ENCODE measurements around the gene MAGEA3.
A peak's percentile ranks its signal among the peaks of the same experiment; 100 is the strongest.
"Not testable (repeated sequence)": the region's sequence is repeated elsewhere in the genome, so short reads cannot be mapped to it uniquely, and the experiment has no call there.

MAGEA3 gene

DNA sequence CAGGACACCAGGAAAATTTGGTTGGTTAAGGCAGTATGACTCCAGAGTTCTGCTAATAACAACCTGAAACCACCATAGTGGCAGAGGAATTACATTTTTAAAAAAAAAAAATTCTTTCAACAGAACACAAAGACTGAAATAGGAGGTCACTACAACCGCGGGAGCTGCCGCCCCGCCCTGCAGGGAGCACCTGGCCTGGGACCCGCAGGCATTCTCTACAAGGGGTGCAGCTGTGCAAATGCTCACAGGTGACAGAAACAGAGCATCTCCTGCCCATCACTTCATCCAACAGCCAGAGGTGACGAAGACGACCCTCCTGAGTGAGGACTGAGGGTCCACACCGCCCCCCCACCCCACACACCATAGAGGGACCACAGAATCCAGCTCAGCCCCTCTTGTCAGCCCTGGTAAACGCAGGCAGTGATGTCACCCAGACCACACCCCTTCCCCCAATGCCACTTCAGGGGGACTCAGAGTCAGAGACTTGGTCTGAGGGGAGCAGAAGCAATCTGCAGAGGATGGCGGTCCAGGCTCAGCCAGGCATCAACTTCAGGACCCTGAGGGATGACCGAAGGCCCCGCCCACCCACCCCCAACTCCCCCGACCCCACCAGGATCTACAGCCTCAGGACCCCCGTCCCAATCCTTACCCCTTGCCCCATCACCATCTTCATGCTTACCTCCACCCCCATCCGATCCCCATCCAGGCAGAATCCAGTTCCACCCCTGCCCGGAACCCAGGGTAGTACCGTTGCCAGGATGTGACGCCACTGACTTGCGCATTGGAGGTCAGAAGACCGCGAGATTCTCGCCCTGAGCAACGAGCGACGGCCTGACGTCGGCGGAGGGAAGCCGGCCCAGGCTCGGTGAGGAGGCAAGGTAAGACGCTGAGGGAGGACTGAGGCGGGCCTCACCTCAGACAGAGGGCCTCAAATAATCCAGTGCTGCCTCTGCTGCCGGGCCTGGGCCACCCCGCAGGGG, at the start of gene MAGEA3:
MAGEA3 (plus strand) TSS at position 843 of the 980 bp plus-strand sequence. CDS start 2,039 bp downstream, outside the sequence.
- H3K27me3 Mint-ChIP-seq; ATAC-seq (ENCODE audit: low read depth); H3K9me3 Mint-ChIP-seq; H3K4me3 Mint-ChIP-seq; H3K36me3 Mint-ChIP-seq; H3K4me1 Mint-ChIP-seq; H3K27ac Mint-ChIP-seq; DNase-seq (ENCODE audit: low spot score in 2 of 2): not testable (repeated sequence)

- Mint-ChIP-seq H3K4me1 (no peaks in the 10 kb centered on the region), H3K9me3 (no peaks in the 10 kb centered on the region), H3K27me3 (peaks cover 16% of the 10 kb centered on the region), H3K36me3 (no peaks in the 10 kb centered on the region), H3K4me3 (no peak overlapping the region), H3K27ac (no peak overlapping the region)
- no peak for DNase-seq (ENCODE audit: low spot score in 2 of 2)
- no peak for ATAC-seq (ENCODE audit: low read depth)
Observed at GRCh38 chrX:152652060-152652459, 46.5 kb upstream of the MAGEA3 start.

DNA sequence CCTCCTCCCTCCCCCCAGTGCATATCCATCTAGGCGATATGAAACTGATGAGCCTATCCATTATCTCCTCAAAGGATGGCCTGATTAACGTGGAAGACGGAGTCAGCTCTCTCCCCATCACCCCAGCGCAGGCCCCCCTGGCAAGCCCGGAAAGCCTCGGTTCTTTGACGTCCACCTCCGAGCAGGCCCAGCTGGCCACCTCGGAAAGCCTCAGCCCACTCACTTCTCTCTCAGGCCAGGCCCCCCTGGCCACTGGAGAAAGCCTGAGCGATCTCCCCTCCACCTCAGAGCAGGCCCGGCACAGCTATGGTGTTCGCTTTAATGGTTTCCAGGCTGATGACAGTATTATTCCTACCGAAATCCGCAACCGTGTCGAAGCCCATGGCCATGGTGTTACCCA, 46.1 kb upstream of the MAGEA3 start:
- Mint-ChIP-seq H3K4me3 (no peak overlapping the region), H3K27ac (no peak overlapping the region), H3K9me3 (no peaks in the 10 kb centered on the region), H3K36me3 (no peaks in the 10 kb centered on the region), H3K27me3 (peaks cover 16% of the 10 kb centered on the region), H3K4me1 (no peaks in the 10 kb centered on the region)
- DNase-seq (ENCODE audit: low spot score in 2 of 2), result no peak
- no peak for ATAC-seq (ENCODE audit: low read depth)

GRCh38 chrX:152656087-152656486, 42.5 kb upstream of the MAGEA3 start:
- DNase-seq (ENCODE audit: low spot score in 2 of 2) (no peak), ATAC-seq (ENCODE audit: low read depth) (no peak)
- peaks cover 6% of the 10 kb centered on the region for H3K27me3 Mint-ChIP-seq
- no peaks in the 10 kb centered on the region for H3K36me3 Mint-ChIP-seq
- no peak overlapping the region for H3K27ac Mint-ChIP-seq
- no peak overlapping the region for H3K4me3 Mint-ChIP-seq
- H3K9me3 Mint-ChIP-seq, result no peaks in the 10 kb centered on the region
- no peaks in the 10 kb centered on the region for H3K4me1 Mint-ChIP-seq

- Mint-ChIP-seq H3K27me3 (peaks cover 6% of the 10 kb centered on the region), H3K36me3 (no peaks in the 10 kb centered on the region), H3K4me1 (no peaks in the 10 kb centered on the region), H3K27ac (no peak overlapping the region), H3K4me3 (no peak overlapping the region), H3K9me3 (no peaks in the 10 kb centered on the region)
- DNase-seq (ENCODE audit: low spot score in 2 of 2), result no peak
- ATAC-seq (ENCODE audit: low read depth), result no peak
Observed at GRCh38 chrX:152656890-152657289, 41.7 kb upstream of the MAGEA3 start.

DNA sequence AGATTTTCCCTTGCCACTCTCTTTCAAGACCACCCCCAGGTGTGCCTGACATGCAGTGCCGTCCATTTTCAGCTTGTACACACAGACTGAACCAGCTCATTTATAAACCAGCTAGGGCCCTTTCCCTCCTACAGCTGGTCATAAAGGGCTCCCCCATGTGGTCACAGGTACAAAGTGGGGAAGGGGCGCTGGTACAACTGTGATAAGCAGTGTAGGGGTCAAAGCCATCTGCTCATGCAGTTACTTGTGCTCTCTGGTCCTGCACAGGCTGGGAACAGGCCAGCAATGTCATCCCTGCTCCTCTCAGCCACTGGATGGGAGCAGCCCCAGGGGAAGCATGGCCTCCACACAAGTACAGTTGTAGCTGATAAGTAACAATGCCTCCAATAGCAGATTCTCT, 40.3 kb upstream of the MAGEA3 start:
- no peaks in the 10 kb centered on the region for H3K9me3 Mint-ChIP-seq
- ATAC-seq (ENCODE audit: low read depth), result no peak
- H3K4me1 Mint-ChIP-seq, result no peaks in the 10 kb centered on the region
- H3K36me3 Mint-ChIP-seq, result no peaks in the 10 kb centered on the region
- DNase-seq (ENCODE audit: low spot score in 2 of 2), result no peak
- H3K27ac Mint-ChIP-seq, result no peak overlapping the region
- H3K4me3 Mint-ChIP-seq, result no peak overlapping the region
- H3K27me3 Mint-ChIP-seq, result peaks cover 6% of the 10 kb centered on the region

DNA sequence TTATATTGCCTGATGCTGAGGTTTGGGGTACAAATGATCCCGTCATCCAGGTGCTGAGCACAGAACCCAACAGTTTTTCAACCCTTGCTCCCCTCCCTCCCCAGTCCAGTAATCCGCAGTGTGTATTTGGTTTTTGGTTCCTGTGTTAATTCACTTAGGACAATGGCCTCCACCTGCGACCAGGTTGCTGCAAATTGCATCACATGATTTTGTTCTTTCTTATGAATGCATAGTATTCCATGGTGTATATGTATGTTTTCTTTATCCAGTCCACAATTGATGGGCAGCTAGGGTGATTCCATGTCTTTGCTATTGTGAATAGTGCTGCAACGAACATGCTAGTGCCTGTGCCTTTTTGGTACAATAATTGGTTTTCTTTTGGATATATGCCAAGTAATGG, 35.5 kb upstream of the MAGEA3 start:
- no peak for ATAC-seq (ENCODE audit: low read depth)
- Mint-ChIP-seq H3K4me3 (no peak overlapping the region), H3K9me3 (peaks cover 5% of the 10 kb centered on the region), H3K27ac (no peak overlapping the region), H3K27me3 (peaks cover 3% of the 10 kb centered on the region), H3K4me1 (peaks cover 2% of the 10 kb centered on the region), H3K36me3 (no peaks in the 10 kb centered on the region)
- no peak for DNase-seq (ENCODE audit: low spot score in 2 of 2)

DNA sequence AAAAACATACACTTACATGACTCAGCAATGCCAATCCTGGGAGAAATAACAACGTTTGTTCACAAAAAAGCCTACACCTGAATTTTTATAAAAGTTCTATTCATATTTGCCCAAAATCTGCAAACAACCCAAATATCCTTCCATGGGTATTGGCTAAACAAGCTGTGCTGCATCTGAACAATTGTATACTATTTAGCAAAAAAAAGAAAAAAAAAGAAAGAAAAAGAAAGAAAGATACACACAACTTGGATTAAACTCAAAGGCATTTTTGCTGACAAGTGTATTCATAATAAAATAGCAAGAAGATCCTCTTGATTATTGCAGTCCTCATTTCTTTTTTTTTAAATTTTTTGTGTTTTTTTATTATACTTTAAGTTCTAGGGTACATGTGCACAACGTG, 24.5 kb upstream of the MAGEA3 start:
- H3K4me1 Mint-ChIP-seq, result no peaks in the 10 kb centered on the region
- no peaks in the 10 kb centered on the region for H3K36me3 Mint-ChIP-seq
- H3K27me3 Mint-ChIP-seq, result no peaks in the 10 kb centered on the region
- no peak overlapping the region for H3K4me3 Mint-ChIP-seq
- H3K9me3 Mint-ChIP-seq, result no peaks in the 10 kb centered on the region
- no peak for ATAC-seq (ENCODE audit: low read depth)
- no peak overlapping the region for H3K27ac Mint-ChIP-seq
- DNase-seq (ENCODE audit: low spot score in 2 of 2), result no peak

DNA sequence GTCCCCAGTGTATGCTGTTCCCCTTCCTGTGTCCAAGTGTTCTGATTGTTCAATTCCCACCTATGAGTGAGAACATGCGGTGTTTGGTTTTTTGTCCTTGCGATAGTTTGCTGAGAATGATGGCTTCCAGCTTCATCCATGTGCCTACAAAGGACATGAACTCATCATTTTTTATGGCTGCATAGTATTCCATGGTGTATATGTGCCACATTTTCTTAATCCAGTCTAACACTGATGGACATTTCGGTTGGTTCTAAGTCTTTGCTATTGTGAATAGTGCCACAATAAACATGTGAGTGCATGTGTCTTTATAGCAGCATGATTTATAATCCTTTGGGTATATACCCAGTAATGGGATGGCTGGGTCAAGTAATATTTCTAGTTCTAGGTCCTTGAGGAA, 23.9 kb upstream of the MAGEA3 start:
- H3K9me3 Mint-ChIP-seq; H3K4me1 Mint-ChIP-seq; H3K4me3 Mint-ChIP-seq; DNase-seq (ENCODE audit: low spot score in 2 of 2); H3K27me3 Mint-ChIP-seq; H3K27ac Mint-ChIP-seq; ATAC-seq (ENCODE audit: low read depth); H3K36me3 Mint-ChIP-seq: not testable (repeated sequence)

GRCh38 chrX:152681012-152681411, 17.6 kb upstream of the MAGEA3 start:
- not testable (repeated sequence) for ATAC-seq (ENCODE audit: low read depth); H3K36me3 Mint-ChIP-seq; H3K27ac Mint-ChIP-seq; H3K9me3 Mint-ChIP-seq; DNase-seq (ENCODE audit: low spot score in 2 of 2); H3K27me3 Mint-ChIP-seq; H3K4me3 Mint-ChIP-seq; H3K4me1 Mint-ChIP-seq

- H3K4me1 Mint-ChIP-seq; ATAC-seq (ENCODE audit: low read depth); H3K36me3 Mint-ChIP-seq; H3K9me3 Mint-ChIP-seq; H3K27ac Mint-ChIP-seq; H3K4me3 Mint-ChIP-seq; H3K27me3 Mint-ChIP-seq: not testable (repeated sequence)
- DNase-seq (ENCODE audit: low spot score in 2 of 2), result peak in 1 of 2 donors; percentile 8
Observed at GRCh38 chrX:152700390-152700789, 1.8 kb downstream of the MAGEA3 start.

DNA sequence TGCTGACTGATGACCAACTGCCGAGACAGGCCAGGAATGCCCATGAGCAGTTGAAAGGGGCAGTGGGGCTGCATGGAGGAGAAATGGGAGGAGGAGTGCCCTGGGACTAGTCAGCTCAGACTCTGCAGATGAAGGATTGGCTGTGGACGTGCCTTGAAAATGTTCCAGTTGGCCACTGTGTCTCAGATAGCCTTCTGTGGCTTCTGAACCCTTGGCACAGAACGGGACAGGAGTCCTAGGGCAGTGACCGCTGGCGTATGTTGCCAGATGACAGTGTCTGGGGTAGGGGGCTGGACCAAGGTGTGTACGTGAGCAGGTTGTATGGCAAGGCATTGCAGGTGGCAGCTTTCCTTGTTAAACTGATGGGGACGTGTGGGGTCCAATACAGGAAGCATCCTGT, 7.9 kb downstream of the MAGEA3 start:
- H3K27ac Mint-ChIP-seq; H3K9me3 Mint-ChIP-seq; H3K27me3 Mint-ChIP-seq; ATAC-seq (ENCODE audit: low read depth); H3K4me3 Mint-ChIP-seq; H3K4me1 Mint-ChIP-seq; DNase-seq (ENCODE audit: low spot score in 2 of 2); H3K36me3 Mint-ChIP-seq: not testable (repeated sequence)

DNA sequence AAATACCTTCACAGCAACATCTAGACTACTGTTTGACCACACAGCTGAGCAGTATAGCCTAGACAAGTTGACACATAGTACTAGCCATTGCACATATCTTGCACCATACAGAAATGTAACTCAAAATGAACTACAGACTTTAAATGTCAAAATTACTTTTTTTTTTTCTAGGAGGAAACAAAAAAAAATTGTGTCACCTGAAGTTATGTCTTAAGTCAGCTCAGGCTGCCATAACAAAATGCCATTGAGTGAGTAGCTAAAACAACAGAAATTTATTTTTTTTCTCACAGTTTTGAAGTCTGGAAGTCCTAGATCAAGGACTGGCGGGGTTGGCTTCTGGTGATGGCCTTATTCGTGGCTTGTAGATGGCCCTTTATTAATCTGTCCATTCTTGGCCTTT, 10.6 kb downstream of the MAGEA3 start, which contains the start of gene CSAG2:
CSAG2 (minus strand) TSS at position 101 of the 400 bp plus-strand sequence. CDS start 161 bp downstream, outside the sequence.
- not testable (repeated sequence) for H3K9me3 Mint-ChIP-seq; H3K4me1 Mint-ChIP-seq; DNase-seq (ENCODE audit: low spot score in 2 of 2); H3K27ac Mint-ChIP-seq; H3K36me3 Mint-ChIP-seq; H3K27me3 Mint-ChIP-seq; ATAC-seq (ENCODE audit: low read depth); H3K4me3 Mint-ChIP-seq

GRCh38 chrX:152713195-152713594, 14.6 kb downstream of the MAGEA3 start:
- not testable (repeated sequence) for H3K9me3 Mint-ChIP-seq, H3K4me3 Mint-ChIP-seq, H3K27ac Mint-ChIP-seq

More at GRCh38 chrX:152713195-152713594, 14.6 kb downstream of the MAGEA3 start:
- not testable (repeated sequence) for H3K36me3 Mint-ChIP-seq; DNase-seq (ENCODE audit: low spot score in 2 of 2); H3K27me3 Mint-ChIP-seq; ATAC-seq (ENCODE audit: low read depth); H3K4me1 Mint-ChIP-seq

All from memory B cell (primary cell).